A549 (cell line): ENCODE data around the gene SRSF10. TPM values are rescaled to one million over a fixed set of nuclear protein-coding genes. Genes with fewer than 3 reads are reported as not detected.
A peak's percentile ranks its signal among the peaks of the same experiment; 100 is the strongest.
"Not testable (repeated sequence)": the region's sequence is repeated elsewhere in the genome, so short reads cannot be mapped to it uniquely, and the experiment has no call there.

Experiments
- ATAC-seq, 2 experiments: fragments of 200-7000 bp in 1 of 2; fragments of >200 bp in 1 of 2; cut with Nextera tagmentation in 1 of 2; cut with Tn5 transposase in 1 of 2; 3 replicates each; pipeline versions ENCODE4 v1.8.0 to v1.9.1; 2018 to 2020; ENCODE audit warnings: mild to moderate bottlenecking in 1 of 2, moderate library complexity in 1 of 2
- CTCF ChIA-PET: fragments of 300-600 bp; sonication (Branson Sonifier 250); formaldehyde crosslinking; extraction: SDS; loops from one replicate; lab custom pipeline; 2021; ENCODE audit warnings: antibody characterized with exemption, inconsistent platforms; lab: Yijun Ruan, JAX
- POLR2A ChIA-PET: fragments of 350-600 bp; formaldehyde crosslinking; extraction: SDS; loops from one replicate; lab custom pipeline; 2021; ENCODE audit warnings: antibody characterized with exemption, inconsistent platforms; lab: Yijun Ruan, JAX
- DNase-seq, 2 experiments: peaks; one replicate each; pipeline versions ENCODE4 v3.0.0 to v3.0.0-alpha.2; 2011 to 2016; ENCODE audit warnings: low read depth in 1 of 2, low spot score in 1 of 2
- FAIRE-seq: peaks from 2 replicates; lab custom pipeline; 2011; peaks lifted over from hg19 to GRCh38; lab: Jason Lieb, UNC
- H3K27ac ChIP-seq, 2 experiments: fragments of >200 bp; sonication (Bioruptor Twin); formaldehyde crosslinking; 3 replicates each; pipeline ENCODE4 v1.5.1; 2016 to 2017
- H3K4me1 ChIP-seq: fragments of >200 bp; sonication (Bioruptor Twin); formaldehyde crosslinking; 3 replicates; pipeline ENCODE4 v1.6.1; 2016
- H3K4me2 ChIP-seq: fragments of >200 bp; sonication (Bioruptor Twin); formaldehyde crosslinking; 3 replicates; pipeline ENCODE4 v1.6.1; 2016
- H3K4me3 ChIP-seq: fragments of >200 bp; sonication (Bioruptor Twin); formaldehyde crosslinking; 3 replicates; pipeline ENCODE4 v1.5.1; 2016
- H3K9me3 ChIP-seq: fragments of >200 bp; sonication (Bioruptor Twin); formaldehyde crosslinking; 3 replicates; pipeline ENCODE4 v1.6.1; 2016
- CBX8 ChIP-seq: fragments of 200-600 bp; sonication (generic); IDR thresholded peaks from 2 replicates; pipeline ENCODE4 v1.6.1; 2016
- CHD2 ChIP-seq: fragments of 150-350 bp; IDR thresholded peaks from 2 replicates; pipeline ENCODE4 v1.6.1; 2014; ENCODE audit warnings: low read length; ENCODE audit not compliant: partially characterized antibody
- EHF ChIP-seq: fragments of 250-450 bp; sonication (Bioruptor Pico); IDR thresholded peaks from 2 replicates; pipeline ENCODE4 v1.5.0; 2020; ENCODE audit warnings: mild to moderate bottlenecking
- EHMT2 ChIP-seq: fragments of 200-600 bp; sonication (generic); IDR thresholded peaks from 2 replicates; pipeline ENCODE4 v1.6.1; 2016; ENCODE audit warnings: antibody characterized with exemption, low read depth, mild to moderate bottlenecking, moderate library complexity
- FOSL2 ChIP-seq, 2 experiments: fragments of 450-650 bp in 1 of 2; fragments of >200 bp in 1 of 2; sonication (Bioruptor Twin) in 1 of 2; formaldehyde crosslinking; IDR thresholded peaks; 2 replicates each; pipeline versions ENCODE4 v1.5.0 to v1.6.1; 2016 to 2020; ENCODE audit warnings: mild to moderate bottlenecking in 1 of 2, moderate library complexity in 1 of 2
- FOXS1 ChIP-seq: fragments of 250-450 bp; sonication (Bioruptor Pico); IDR thresholded peaks from 2 replicates; pipeline ENCODE4 v1.5.0; 2020; ENCODE audit warnings: mild to moderate bottlenecking, moderate library complexity
- HOXA7 ChIP-seq: fragments of 250-450 bp; sonication (Bioruptor Pico); IDR thresholded peaks from 2 replicates; pipeline ENCODE4 v1.5.0; 2020; ENCODE audit warnings: mild to moderate bottlenecking, moderate library complexity
- HOXB5 ChIP-seq: fragments of 250-450 bp; sonication (Bioruptor Pico); IDR thresholded peaks from 2 replicates; pipeline ENCODE4 v1.5.0; 2020; ENCODE audit warnings: mild to moderate bottlenecking, moderate library complexity
- JUN ChIP-seq, 2 experiments: fragments of >200 bp; sonication (Bioruptor Twin); formaldehyde crosslinking; IDR thresholded peaks; 2 replicates in 1 of 2; 3 replicates in 1 of 2; pipeline ENCODE4 v1.6.1; 2016 to 2017
- JUNB ChIP-seq: fragments of >200 bp; sonication (Bioruptor Twin); formaldehyde crosslinking; IDR thresholded peaks from 2 replicates; pipeline ENCODE4 v1.6.1; 2016
- KDM1A ChIP-seq: fragments of 200-600 bp; sonication (generic); IDR thresholded peaks from 2 replicates; pipeline ENCODE4 v1.6.1; 2016; ENCODE audit warnings: low read depth, mild to moderate bottlenecking
- KDM5A ChIP-seq: fragments of 200-600 bp; sonication (generic); IDR thresholded peaks from 2 replicates; pipeline ENCODE4 v1.6.1; 2016; ENCODE audit warnings: antibody characterized with exemption, mild to moderate bottlenecking
- MAZ ChIP-seq: fragments of 150-350 bp; IDR thresholded peaks from 2 replicates; pipeline ENCODE4 v1.6.1; 2014; ENCODE audit warnings: antibody characterized with exemption, low read depth, low read length, borderline replicate concordance
- MYC ChIP-seq: IDR thresholded peaks from 2 replicates; pipeline ENCODE4 v1.6.1; 2012; ENCODE audit warnings: mild to moderate bottlenecking, inconsistent platforms, low read length, improper control_type of control experiment, borderline replicate concordance
- NFE2L2 ChIP-seq: fragments of 150-350 bp; conservative IDR thresholded peaks from 2 replicates; pipeline ENCODE4 v1.6.1; 2014; ENCODE audit warnings: low read length
- RFX5 ChIP-seq: fragments of 450-650 bp; IDR thresholded peaks from 2 replicates; pipeline ENCODE4 v1.7.1; 2014; ENCODE audit warnings: antibody characterized with exemption, mild to moderate bottlenecking, moderate library complexity
- SMC3 ChIP-seq: fragments of >200 bp; sonication (Bioruptor Twin); formaldehyde crosslinking; IDR thresholded peaks from 3 replicates; pipeline ENCODE4 v1.6.1; 2018; ENCODE audit warnings: inconsistent platforms
- TFCP2L1 ChIP-seq: fragments of 250-450 bp; sonication (Bioruptor Pico); IDR thresholded peaks from 2 replicates; pipeline ENCODE4 v1.5.0; 2021; ENCODE audit warnings: mild to moderate bottlenecking
- TP53 ChIP-seq: fragments of 250-450 bp; sonication (Bioruptor Pico); IDR thresholded peaks from 2 replicates; pipeline ENCODE4 v1.5.0; 2021; ENCODE audit warnings: mild to moderate bottlenecking, moderate library complexity
- ZC3H11A ChIP-seq: fragments of 450-650 bp; IDR thresholded peaks from 2 replicates; pipeline ENCODE4 v1.6.1; 2014; ENCODE audit warnings: antibody characterized with exemption, mild to moderate bottlenecking
- WGBS: methylation state at CpG from one replicate; pipeline ENCODE4 v1.1.6; 2017; ENCODE audit errors: missing lambda C conversion rate; 5-methylcytosine and 5-hydroxymethylcytosine counted together
- polyA plus RNA-seq, 4 experiments: library from polyadenylated mRNA; depleted of rRNA in 3 of 4; stranded (reverse); fragments of >200 nt; fragmentation: RNase III in 1 of 4; extraction: RNeasy Plus Mini Kit Qiagen cat#74134 plus additional on column Dnase treatment in 1 of 4; gene quantifications; 2 replicates in 3 of 4; 3 replicates in 1 of 4; pipeline ENCODE4 v1.2.3, GENCODE V29; 2011 to 2017
- TF ChIP-seq, protein P1 (sequence below): fragments of 250-450 bp; sonication (Bioruptor Pico); IDR thresholded peaks from 2 replicates; pipeline ENCODE4 v1.5.0; 2020; ENCODE audit warnings: low read depth, mild to moderate bottlenecking, moderate library complexity
- TF ChIP-seq, protein P2 (sequence below): fragments of >200 bp; sonication (Bioruptor Twin); formaldehyde crosslinking; IDR thresholded peaks from 3 replicates; pipeline ENCODE4 v1.6.1; 2016

The SRSF10 gene
- polyA plus RNA-seq, 2 of the 4 experiments (the other 2 are of a cell fraction), result 141 to 180 TPM

- Histone ChIP-seq H3K27ac (peak overlapping the region; percentile 96 to 99), H3K4me2 (peak overlapping the region; percentile 54), H3K4me1 (peaks cover 48% of the 10 kb centered on the region), H3K9me3 (no peaks in the 10 kb centered on the region), H3K4me3 (no peak overlapping the region)
- POLR2A ChIA-PET, result interaction anchor here (1.8 kb wide), 1 partner anchor 35 kb away, joined by 6 read pairs; the partner anchor contains the start of gene SRSF10
- TF ChIP-seq, protein P1, sequence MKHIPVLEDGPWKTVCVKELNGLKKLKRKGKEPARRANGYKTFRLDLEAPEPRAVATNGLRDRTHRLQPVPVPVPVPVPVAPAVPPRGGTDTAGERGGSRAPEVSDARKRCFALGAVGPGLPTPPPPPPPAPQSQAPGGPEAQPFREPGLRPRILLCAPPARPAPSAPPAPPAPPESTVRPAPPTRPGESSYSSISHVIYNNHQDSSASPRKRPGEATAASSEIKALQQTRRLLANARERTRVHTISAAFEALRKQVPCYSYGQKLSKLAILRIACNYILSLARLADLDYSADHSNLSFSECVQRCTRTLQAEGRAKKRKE (CRISPR knock-in tag), result no peak
- no peak for TF ChIP-seq JUN (IDR thresholded peaks at IDR 0.05)
- no peak for TF ChIP-seq KDM1A
- TF ChIP-seq FOSL2 (IDR thresholded peaks at IDR 0.05), result no peak
- no peak for TF ChIP-seq FOSL2 (CRISPR knock-in tag; IDR thresholded peaks at IDR 0.05)
- TF ChIP-seq CBX8, result no peak
- no peak for TF ChIP-seq TFCP2L1 (CRISPR knock-in tag)
- DNase-seq (no peak), ATAC-seq (no peak), FAIRE-seq (no peak)
- WGBS, result 46% methylated on average over 6 of the region's 6 CpGs
- CTCF ChIA-PET, result interaction anchor here (0.9 kb wide), 1 partner anchor 64 kb away, joined by 3 read pairs; no protein-coding TSS in a partner anchor
These were observed 35.4 kb upstream of the SRSF10 start for GRCh38 chr1:24015221-24016210.

DNA sequence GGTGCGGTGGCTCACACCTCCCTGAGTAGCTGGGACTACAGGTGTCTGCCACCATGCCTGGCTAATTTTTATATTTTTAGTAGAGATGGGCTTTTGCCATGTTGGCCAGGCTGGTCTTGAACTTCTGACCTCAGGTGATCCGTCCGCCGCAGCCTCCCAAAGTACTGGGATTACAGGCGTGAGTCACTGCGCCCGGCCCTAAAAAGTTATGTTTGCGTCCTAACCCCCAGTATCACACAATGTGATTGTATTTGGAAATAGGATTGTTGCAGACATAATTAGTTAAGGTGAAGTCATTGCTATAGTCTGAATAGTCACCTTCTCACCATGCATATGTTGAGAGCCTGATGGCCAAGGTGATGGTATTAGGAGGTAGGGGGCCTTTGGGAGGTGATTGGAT, 32.8 kb upstream of the SRSF10 start:
- FAIRE-seq, H3K4me2 ChIP-seq, POLR2A ChIA-PET, H3K9me3 ChIP-seq, CTCF ChIA-PET, ATAC-seq, H3K27ac ChIP-seq, H3K4me3 ChIP-seq, DNase-seq: not testable (repeated sequence)
- H3K4me1 ChIP-seq, result peaks cover 25% of the 10 kb centered on the region
- WGBS, result 75% methylated on average over 8 of the region's 8 CpGs

DNA sequence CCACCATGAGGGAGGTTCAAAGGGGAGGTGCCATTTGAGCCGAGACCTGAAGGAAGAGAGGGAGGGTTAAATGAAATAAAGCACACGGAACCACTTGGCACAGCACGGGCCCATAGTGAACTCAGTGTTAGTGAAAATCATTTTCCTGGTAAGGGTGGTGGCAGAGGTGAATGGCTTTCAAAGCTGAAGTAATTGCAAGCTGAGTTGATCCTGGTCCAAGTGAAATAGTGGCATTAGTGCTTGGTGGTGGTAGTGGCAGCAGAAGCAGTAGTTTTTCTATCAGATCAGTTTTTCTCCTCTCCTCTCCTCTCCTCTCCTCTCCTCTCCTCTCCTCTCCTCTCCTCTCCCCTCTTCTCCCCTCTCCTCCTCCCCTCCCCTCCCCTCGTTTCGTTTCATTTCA, 30.5 kb upstream of the SRSF10 start:
- Histone ChIP-seq H3K9me3 (no peaks in the 10 kb centered on the region; the same call in 2 of the 3 replicates), H3K4me1 (peaks cover 12% of the 10 kb centered on the region), H3K4me3 (no peak overlapping the region), H3K4me2 (no peak overlapping the region), H3K27ac (no peak overlapping the region)
- 78% methylated on average over 3 of the region's 5 CpGs for WGBS
- POLR2A ChIA-PET, result no interaction called here
- FAIRE-seq, result no peak
- CTCF ChIA-PET, result interaction anchor here (0.6 to 1.6 kb wide), 3 partner anchors 8 to 270 kb away, joined by 3 to 4 read pairs (median 3); no protein-coding TSS in a partner anchor
- no peak for ATAC-seq
- TF ChIP-seq EHF (CRISPR knock-in tag), result no peak
- TF ChIP-seq MYC, result no peak
- TF ChIP-seq HOXB5 (CRISPR knock-in tag), result no peak
- TF ChIP-seq KDM1A, result no peak
- no peak for TF ChIP-seq CBX8
- no peak for TF ChIP-seq MAZ
- TF ChIP-seq CHD2, result no peak
- no peak for TF ChIP-seq SMC3
- TF ChIP-seq FOXS1 (CRISPR knock-in tag), result no peak
- TF ChIP-seq ZC3H11A, result no peak
- no peak for DNase-seq

DNA sequence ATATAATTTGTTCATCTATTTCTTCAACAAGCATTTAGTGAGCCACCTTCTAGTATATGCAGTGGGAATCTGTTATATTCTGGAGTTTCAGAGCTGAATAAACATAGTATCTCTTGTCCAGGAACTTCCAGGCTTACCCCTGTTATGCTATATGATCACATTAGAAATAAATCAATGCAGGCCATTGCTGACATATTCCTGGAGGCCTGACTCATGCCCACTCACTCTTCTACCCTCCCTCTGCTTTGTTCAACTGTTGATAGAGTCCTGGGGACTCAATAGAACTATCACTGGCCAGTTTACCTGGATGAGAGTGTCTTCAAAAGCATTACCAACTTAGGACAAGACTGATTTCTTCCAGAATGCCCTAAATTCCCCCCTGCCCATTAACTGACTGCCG, 29.3 kb upstream of the SRSF10 start:
- Histone ChIP-seq H3K4me1 (no peaks in the 10 kb centered on the region), H3K9me3 (no peaks in the 10 kb centered on the region; the same call in 2 of the 3 replicates), H3K27ac (no peak overlapping the region), H3K4me3 (no peak overlapping the region), H3K4me2 (no peak overlapping the region)
- ChIA-PET POLR2A (no interaction called here), CTCF (interaction anchor here (0.6 to 1.6 kb wide), 2 partner anchors 9 to 26 kb away, joined by 3 to 5 read pairs; no protein-coding TSS in a partner anchor)
- TF ChIP-seq JUN (IDR thresholded peaks at IDR 0.05) (no peak), NFE2L2 (no peak), JUNB (no peak), HOXA7 (CRISPR knock-in tag) (no peak), TP53 (CRISPR knock-in tag) (no peak), EHMT2 (no peak), KDM5A (no peak), RFX5 (no peak)
- TF ChIP-seq, protein P2, sequence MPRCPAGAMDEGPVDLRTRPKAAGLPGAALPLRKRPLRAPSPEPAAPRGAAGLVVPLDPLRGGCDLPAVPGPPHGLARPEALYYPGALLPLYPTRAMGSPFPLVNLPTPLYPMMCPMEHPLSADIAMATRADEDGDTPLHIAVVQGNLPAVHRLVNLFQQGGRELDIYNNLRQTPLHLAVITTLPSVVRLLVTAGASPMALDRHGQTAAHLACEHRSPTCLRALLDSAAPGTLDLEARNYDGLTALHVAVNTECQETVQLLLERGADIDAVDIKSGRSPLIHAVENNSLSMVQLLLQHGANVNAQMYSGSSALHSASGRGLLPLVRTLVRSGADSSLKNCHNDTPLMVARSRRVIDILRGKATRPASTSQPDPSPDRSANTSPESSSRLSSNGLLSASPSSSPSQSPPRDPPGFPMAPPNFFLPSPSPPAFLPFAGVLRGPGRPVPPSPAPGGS, result no peak
- 91% methylated on average over 1 of the region's 1 CpG for WGBS
- ATAC-seq, result no peak
- FAIRE-seq, result no peak
- DNase-seq, result no peak

DNA sequence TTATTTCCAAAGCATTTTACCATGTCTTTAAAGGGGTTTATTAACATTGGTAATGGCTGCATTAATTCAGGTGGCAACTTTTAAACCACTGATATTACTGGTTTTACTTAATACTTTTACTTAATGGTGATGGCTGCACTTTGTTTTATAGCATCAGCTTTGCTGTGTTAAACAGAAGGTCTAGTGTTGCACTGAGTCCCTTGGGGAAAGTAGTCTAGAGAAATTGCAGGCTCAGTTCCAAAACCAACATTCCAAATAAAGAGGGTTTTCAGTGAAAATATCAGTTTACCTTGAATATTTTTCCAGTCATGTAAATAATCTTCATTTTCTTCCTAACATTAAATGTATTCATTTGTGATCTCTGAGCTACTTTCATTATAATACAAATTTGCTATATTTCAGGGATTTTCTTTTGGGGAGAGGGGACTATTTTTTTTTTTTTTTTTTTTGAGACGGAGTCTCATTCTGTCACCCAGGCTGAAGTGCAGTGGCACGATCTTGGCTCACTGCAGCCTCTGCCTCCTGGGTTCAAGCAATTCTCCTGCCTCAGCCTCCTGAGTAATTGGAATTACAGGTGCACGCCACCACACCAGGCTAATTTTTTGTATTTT, 28.6 kb upstream of the SRSF10 start:
- H3K9me3 ChIP-seq, H3K4me1 ChIP-seq, ATAC-seq, DNase-seq, H3K4me3 ChIP-seq, H3K27ac ChIP-seq, FAIRE-seq, H3K4me2 ChIP-seq: not testable (repeated sequence)
- CTCF ChIA-PET, result interaction anchor here (1.1 kb wide), 1 partner anchor 10 kb away, joined by 5 read pairs; no protein-coding TSS in a partner anchor
- POLR2A ChIA-PET, result interaction anchor here (1.0 kb wide), 1 partner anchor 28 kb away, joined by 3 read pairs; no protein-coding TSS in a partner anchor
- WGBS, result 97% methylated on average over 3 of the region's 3 CpGs
